ENCODE results near the gene EFCAB5.

The EFCAB5 gene

GRCh38 chr17:29918922-29919856, 22.2 kb upstream of the EFCAB5 start:
- no peak for TF ChIP-seq CTCF (IDR thresholded peaks at IDR 0.05; ENCODE audit: unreplicated experiment in 3 of 3)
- H3K4me1 Mint-ChIP-seq: peaks cover 9% of the 10 kb centered on the region
- no peak overlapping the region for H3K4me3 Mint-ChIP-seq
- H3K36me3 Mint-ChIP-seq (ENCODE audit: low read depth): no peaks in the 10 kb centered on the region
- peak overlapping the region in 2 of 3 experiments; percentile 8 to 25 for H3K27ac Mint-ChIP-seq
- H3K9me3 Mint-ChIP-seq: no peaks in the 10 kb centered on the region
- no peaks in the 10 kb centered on the region for H3K27me3 Mint-ChIP-seq (ENCODE audit: low read depth)

- Mint-ChIP-seq H3K4me3 (no peak overlapping the region), H3K9me3 (no peaks in the 10 kb centered on the region), H3K4me1 (peaks cover 16% of the 10 kb centered on the region), H3K27me3 (ENCODE audit: low read depth) (no peaks in the 10 kb centered on the region), H3K36me3 (ENCODE audit: low read depth) (no peaks in the 10 kb centered on the region), H3K27ac (no peak overlapping the region)
- no peak for TF ChIP-seq CTCF (IDR thresholded peaks at IDR 0.05; ENCODE audit: unreplicated experiment in 3 of 3)
Measured at GRCh38 chr17:29924786-29925185, 16.6 kb upstream of the EFCAB5 start.

- H3K27me3 Mint-ChIP-seq (ENCODE audit: low read depth): no peaks in the 10 kb centered on the region
- peak overlapping the region; percentile 60 to 78 (median 66) for H3K4me3 Mint-ChIP-seq
- no peaks in the 10 kb centered on the region for H3K9me3 Mint-ChIP-seq
- peaks cover 16% of the 10 kb centered on the region for H3K4me1 Mint-ChIP-seq
- H3K36me3 Mint-ChIP-seq (ENCODE audit: low read depth): no peaks in the 10 kb centered on the region
- peak overlapping the region in 2 of 3 experiments; percentile 45 to 54 for H3K27ac Mint-ChIP-seq
- no peak for TF ChIP-seq CTCF (IDR thresholded peaks at IDR 0.05; ENCODE audit: unreplicated experiment in 3 of 3)
Measured at GRCh38 chr17:29927546-29927945, 13.9 kb upstream of the EFCAB5 start.

- Mint-ChIP-seq H3K4me3 (no peak overlapping the region), H3K9me3 (no peaks in the 10 kb centered on the region), H3K27ac (no peak overlapping the region), H3K36me3 (ENCODE audit: low read depth) (no peaks in the 10 kb centered on the region), H3K27me3 (ENCODE audit: low read depth) (no peaks in the 10 kb centered on the region), H3K4me1 (peaks cover 16% of the 10 kb centered on the region)
- TF ChIP-seq CTCF (IDR thresholded peaks at IDR 0.05; ENCODE audit: unreplicated experiment in 3 of 3): no peak
Measured at GRCh38 chr17:29929006-29929532, 12.4 kb upstream of the EFCAB5 start.

- Mint-ChIP-seq H3K9me3 (no peaks in the 10 kb centered on the region), H3K27me3 (ENCODE audit: low read depth) (no peaks in the 10 kb centered on the region), H3K36me3 (ENCODE audit: low read depth) (no peaks in the 10 kb centered on the region), H3K27ac (no peak within 1 kb of the TSS), H3K4me3 (no peak within 1 kb of the TSS), H3K4me1 (peaks cover 16% of the 10 kb centered on the region)
- no peak for TF ChIP-seq CTCF (IDR thresholded peaks at IDR 0.05; ENCODE audit: unreplicated experiment in 3 of 3)
Measured at GRCh38 chr17:29929533-29930408, 11.7 kb upstream of the EFCAB5 start, which contains the start of gene SSH2. TSS of gene SSH2 (minus strand) at chr17:29930228. CDS start at chr17:29930000, 228 bp downstream.
